Measurements from ENCODE around the gene TTC21A.

The TTC21A gene

GRCh38 chr3:39114456-39114855, 7.0 kb downstream of the TTC21A start:
- no peak for DNase-seq (ENCODE audit: low read depth in 2 of 2)

GRCh38 chr3:39115870-39116269, 8.4 kb downstream of the TTC21A start:
- DNase-seq (ENCODE audit: low read depth in 2 of 2) = no peak

GRCh38 chr3:39118079-39118478, 10.6 kb downstream of the TTC21A start:
- DNase-seq (ENCODE audit: low read depth in 2 of 2) = no peak

GRCh38 chr3:39118931-39119660, 11.6 kb downstream of the TTC21A start:
- DNase-seq (ENCODE audit: low read depth in 2 of 2) = no peak

- no peak for DNase-seq (ENCODE audit: low read depth in 2 of 2)
Measured at GRCh38 chr3:39121621-39122020, 14.1 kb downstream of the TTC21A start.

GRCh38 chr3:39122813-39123212, 15.3 kb downstream of the TTC21A start:
- no peak for DNase-seq (ENCODE audit: low read depth in 2 of 2)

- no peak for DNase-seq (ENCODE audit: low read depth in 2 of 2)
Measured at GRCh38 chr3:39124876-39125840, 17.7 kb downstream of the TTC21A start.

- DNase-seq (ENCODE audit: low read depth in 2 of 2) = no peak
Measured at GRCh38 chr3:39125841-39126500, 18.5 kb downstream of the TTC21A start.

- no peak for DNase-seq (ENCODE audit: low read depth in 2 of 2)
Measured at GRCh38 chr3:39126532-39127071, 19.1 kb downstream of the TTC21A start.

GRCh38 chr3:39127269-39127907, 19.9 kb downstream of the TTC21A start:
- no peak for DNase-seq (ENCODE audit: low read depth in 2 of 2)

- no peak for DNase-seq (ENCODE audit: low read depth in 2 of 2)
Measured at GRCh38 chr3:39127908-39128304, 20.4 kb downstream of the TTC21A start.

GRCh38 chr3:39128951-39129350, 21.5 kb downstream of the TTC21A start:
- DNase-seq (ENCODE audit: low read depth in 2 of 2) = no peak

- DNase-seq (ENCODE audit: low read depth in 2 of 2) = no peak
Measured at GRCh38 chr3:39130026-39130425, 22.5 kb downstream of the TTC21A start.

GRCh38 chr3:39130693-39131265, 23.3 kb downstream of the TTC21A start:
- no peak for DNase-seq (ENCODE audit: low read depth in 2 of 2)

- no peak for DNase-seq (ENCODE audit: low read depth in 2 of 2)
Measured at GRCh38 chr3:39132096-39133092, 24.9 kb downstream of the TTC21A start.

- DNase-seq (ENCODE audit: low read depth in 2 of 2) = no peak
Measured at GRCh38 chr3:39133093-39133490, 25.6 kb downstream of the TTC21A start.

- no peak for DNase-seq (ENCODE audit: low read depth in 2 of 2)
Measured at GRCh38 chr3:39133822-39134221, 26.3 kb downstream of the TTC21A start.

GRCh38 chr3:39134305-39134704, 26.8 kb downstream of the TTC21A start:
- DNase-seq (ENCODE audit: low read depth in 2 of 2) = no peak

- no peak for DNase-seq (ENCODE audit: low read depth in 2 of 2)
Measured at GRCh38 chr3:39135170-39135805, 27.8 kb downstream of the TTC21A start.
